ENCODE data around the gene TRAF3.

TRAF3 gene

DNA sequence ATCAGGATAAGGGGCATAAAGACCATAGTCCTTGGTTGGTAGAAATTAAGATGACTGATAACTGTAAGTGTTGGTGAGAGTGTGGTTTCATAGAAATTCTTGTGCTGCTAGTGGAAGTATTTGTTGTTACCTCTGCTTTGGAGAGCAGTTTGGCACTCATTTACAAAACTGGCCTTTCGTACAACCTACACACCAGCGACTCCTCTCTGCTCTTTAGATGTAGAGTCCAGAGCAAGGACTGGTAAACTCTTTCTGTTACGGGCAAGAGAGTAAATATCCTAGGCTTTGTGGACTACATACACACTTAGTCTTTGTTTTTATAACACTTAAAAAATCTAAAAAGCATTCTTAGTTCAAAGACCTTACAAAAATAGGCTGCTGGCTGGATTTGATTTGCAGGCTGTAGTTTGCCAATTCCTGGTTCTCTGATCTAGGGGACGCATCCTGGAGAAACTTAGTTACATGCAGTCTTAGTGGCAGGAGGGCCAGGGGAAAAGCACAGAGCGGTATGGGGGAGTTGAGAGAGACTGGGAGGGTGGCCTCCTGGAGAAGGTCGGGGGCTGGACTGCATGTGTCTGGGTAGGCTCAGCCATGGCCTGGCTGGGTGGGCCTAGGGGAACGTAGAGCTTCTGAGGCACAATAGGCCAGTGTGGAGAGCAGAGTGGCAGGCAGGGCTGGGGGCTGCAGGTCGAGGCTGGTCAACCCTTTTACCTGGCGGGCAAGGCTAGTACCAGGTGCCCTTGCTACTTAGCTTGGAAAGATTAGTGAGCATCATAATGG, 89.9 kb downstream of the TRAF3 start:
- TF ChIP-seq TAF1 (IDR thresholded peaks at IDR 0.05; ENCODE audit: borderline replicate concordance, insufficient read depth, low read length), result no peak
- TF ChIP-seq, protein P1, sequence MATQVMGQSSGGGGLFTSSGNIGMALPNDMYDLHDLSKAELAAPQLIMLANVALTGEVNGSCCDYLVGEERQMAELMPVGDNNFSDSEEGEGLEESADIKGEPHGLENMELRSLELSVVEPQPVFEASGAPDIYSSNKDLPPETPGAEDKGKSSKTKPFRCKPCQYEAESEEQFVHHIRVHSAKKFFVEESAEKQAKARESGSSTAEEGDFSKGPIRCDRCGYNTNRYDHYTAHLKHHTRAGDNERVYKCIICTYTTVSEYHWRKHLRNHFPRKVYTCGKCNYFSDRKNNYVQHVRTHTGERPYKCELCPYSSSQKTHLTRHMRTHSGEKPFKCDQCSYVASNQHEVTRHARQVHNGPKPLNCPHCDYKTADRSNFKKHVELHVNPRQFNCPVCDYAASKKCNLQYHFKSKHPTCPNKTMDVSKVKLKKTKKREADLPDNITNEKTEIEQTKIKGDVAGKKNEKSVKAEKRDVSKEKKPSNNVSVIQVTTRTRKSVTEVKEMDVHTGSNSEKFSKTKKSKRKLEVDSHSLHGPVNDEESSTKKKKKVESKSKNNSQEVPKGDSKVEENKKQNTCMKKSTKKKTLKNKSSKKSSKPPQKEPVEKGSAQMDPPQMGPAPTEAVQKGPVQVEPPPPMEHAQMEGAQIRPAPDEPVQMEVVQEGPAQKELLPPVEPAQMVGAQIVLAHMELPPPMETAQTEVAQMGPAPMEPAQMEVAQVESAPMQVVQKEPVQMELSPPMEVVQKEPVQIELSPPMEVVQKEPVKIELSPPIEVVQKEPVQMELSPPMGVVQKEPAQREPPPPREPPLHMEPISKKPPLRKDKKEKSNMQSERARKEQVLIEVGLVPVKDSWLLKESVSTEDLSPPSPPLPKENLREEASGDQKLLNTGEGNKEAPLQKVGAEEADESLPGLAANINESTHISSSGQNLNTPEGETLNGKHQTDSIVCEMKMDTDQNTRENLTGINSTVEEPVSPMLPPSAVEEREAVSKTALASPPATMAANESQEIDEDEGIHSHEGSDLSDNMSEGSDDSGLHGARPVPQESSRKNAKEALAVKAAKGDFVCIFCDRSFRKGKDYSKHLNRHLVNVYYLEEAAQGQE (IDR thresholded peaks at IDR 0.05; ENCODE audit: insufficient read depth in 1 of 2, low read depth in 2 of 2, low read length in 2 of 2), result no peak
- no peak for TF ChIP-seq SIN3A (IDR thresholded peaks at IDR 0.05; ENCODE audit: borderline replicate concordance, insufficient read depth, low read length)
- TF ChIP-seq FOXP2 (optimal IDR thresholded peaks at IDR 0.05; ENCODE audit: borderline replicate concordance, extremely low read depth, extremely low read length, insufficient read depth), result no peak
- TF ChIP-seq POLR2AphosphoS5 (IDR thresholded peaks at IDR 0.05; ENCODE audit: low read depth, low read length), result no peak

DNA sequence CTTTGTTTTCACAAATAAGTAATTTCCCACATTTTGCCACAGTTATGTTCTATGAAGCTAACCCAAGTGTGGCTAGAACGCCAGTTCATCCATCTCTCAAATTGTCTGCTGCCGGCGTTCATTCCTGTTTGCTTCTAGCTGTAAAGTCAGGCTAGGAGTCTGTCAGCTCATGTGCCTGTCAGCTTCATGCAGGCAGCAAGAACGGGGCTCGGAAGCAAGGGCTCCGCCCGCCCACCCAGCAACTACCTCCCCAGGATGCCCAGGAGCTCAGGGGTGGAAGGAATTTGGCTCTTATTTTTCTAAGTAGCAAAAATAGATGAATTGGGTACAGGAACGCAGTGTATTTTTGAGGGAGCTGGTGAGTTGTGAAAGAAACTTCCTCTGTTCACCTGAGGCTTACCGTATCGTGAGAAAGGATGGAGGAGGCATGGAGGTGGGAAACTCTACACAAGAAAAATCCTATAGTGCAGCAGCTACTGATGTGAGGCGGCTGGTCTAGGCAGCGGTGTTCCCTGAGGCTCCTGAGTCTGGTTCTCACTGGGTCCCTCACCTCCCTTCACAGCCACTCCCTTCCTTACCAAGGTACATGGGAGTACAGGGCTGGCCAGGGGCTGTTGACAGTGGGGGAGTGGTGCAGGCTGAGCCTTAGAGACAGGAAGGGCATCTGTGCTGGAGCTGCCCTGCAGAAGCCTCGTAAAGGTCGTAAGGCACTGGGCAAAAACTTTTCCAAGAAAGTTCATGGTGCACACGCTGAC, 90.8 kb downstream of the TRAF3 start:
- TF ChIP-seq SIN3A (IDR thresholded peaks at IDR 0.05; ENCODE audit: borderline replicate concordance, insufficient read depth, low read length) (no peak), POLR2AphosphoS5 (IDR thresholded peaks at IDR 0.05; ENCODE audit: low read depth, low read length) (no peak), TAF1 (IDR thresholded peaks at IDR 0.05; ENCODE audit: borderline replicate concordance, insufficient read depth, low read length) (no peak), FOXP2 (optimal IDR thresholded peaks at IDR 0.05; ENCODE audit: borderline replicate concordance, extremely low read depth, extremely low read length, insufficient read depth) (no peak)
- TF ChIP-seq, protein P1 (IDR thresholded peaks at IDR 0.05; ENCODE audit: insufficient read depth in 1 of 2, low read depth in 2 of 2, low read length in 2 of 2), result no peak

DNA sequence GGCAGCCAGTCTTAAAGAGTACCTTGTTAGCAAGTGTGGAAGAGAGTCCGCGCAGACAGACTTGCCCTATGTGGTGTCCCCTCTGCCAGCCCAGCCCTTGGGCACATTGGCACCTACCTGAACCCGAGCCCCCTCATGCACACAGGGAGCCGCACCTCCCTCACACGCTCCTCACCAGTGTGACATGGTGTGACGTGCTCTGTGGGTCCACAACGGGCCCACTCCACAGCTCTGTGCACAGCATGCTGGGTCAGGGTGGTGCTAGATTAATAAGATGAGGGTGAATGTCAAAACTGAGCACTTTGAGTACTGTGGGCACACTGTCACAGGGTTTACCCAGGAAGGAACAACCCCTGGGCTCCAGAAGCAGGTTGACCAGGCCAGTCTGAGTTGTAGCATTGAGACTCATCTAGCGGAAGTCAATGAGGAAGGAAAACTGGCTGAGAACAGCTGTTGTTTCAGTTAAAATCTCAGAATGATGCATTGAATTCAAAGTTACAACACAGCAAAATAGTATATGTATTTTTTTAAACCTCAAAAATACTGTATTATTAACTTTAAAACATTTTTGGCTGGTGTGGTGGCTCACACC, 91.8 kb downstream of the TRAF3 start:
- TF ChIP-seq POLR2AphosphoS5 (IDR thresholded peaks at IDR 0.05; ENCODE audit: low read depth, low read length) (no peak), SIN3A (IDR thresholded peaks at IDR 0.05; ENCODE audit: borderline replicate concordance, insufficient read depth, low read length) (no peak), FOXP2 (optimal IDR thresholded peaks at IDR 0.05; ENCODE audit: borderline replicate concordance, extremely low read depth, extremely low read length, insufficient read depth) (no peak), TAF1 (IDR thresholded peaks at IDR 0.05; ENCODE audit: borderline replicate concordance, insufficient read depth, low read length) (no peak)
- TF ChIP-seq, protein P1 (IDR thresholded peaks at IDR 0.05; ENCODE audit: insufficient read depth in 1 of 2, low read depth in 2 of 2, low read length in 2 of 2), result no peak

DNA sequence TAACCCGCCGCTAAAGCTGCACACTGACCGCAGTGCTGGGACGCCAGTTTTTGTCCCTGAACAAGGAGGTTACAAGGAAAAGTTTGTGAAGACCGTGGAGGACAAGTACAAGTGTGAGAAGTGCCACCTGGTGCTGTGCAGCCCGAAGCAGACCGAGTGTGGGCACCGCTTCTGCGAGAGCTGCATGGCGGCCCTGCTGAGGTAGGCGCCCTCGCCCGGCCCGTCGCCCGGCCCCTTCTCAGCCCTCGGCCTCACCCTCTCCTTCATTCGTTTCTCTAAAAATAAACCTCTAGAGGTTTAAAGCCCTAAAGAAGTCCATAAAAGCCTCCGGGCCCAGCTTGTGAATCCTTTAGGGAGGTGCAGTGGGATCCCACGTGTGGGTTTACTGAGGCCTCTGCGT, 93.0 kb downstream of the TRAF3 start:
- TF ChIP-seq FOXP2 (optimal IDR thresholded peaks at IDR 0.05; ENCODE audit: borderline replicate concordance, extremely low read depth, extremely low read length, insufficient read depth) (no peak), SIN3A (IDR thresholded peaks at IDR 0.05; ENCODE audit: borderline replicate concordance, insufficient read depth, low read length) (no peak), TAF1 (IDR thresholded peaks at IDR 0.05; ENCODE audit: borderline replicate concordance, insufficient read depth, low read length) (no peak)
- TF ChIP-seq, protein P1 (IDR thresholded peaks at IDR 0.05; ENCODE audit: insufficient read depth in 1 of 2, low read depth in 2 of 2, low read length in 2 of 2), result no peak
